HCT116 (cell line): Measurements from ENCODE around the gene UBQLN1. TPM values are rescaled to one million over a fixed set of nuclear protein-coding genes. Genes with fewer than 3 reads are reported as not detected.

Experiments
- ATAC-seq: fragments of 200-7000 bp; cut with Tn5 transposase; 2 replicates; pipeline ENCODE4 v1.9.1; 2020; ENCODE audit warnings: mild to moderate bottlenecking, moderate library complexity
- BruUV-seq: library from RNA; stranded (reverse); fragments of 400-500 nt; replicated peaks from 2 replicates; lab custom pipeline; 2021; lab: Mats Ljungman, UMichigan
- CTCF ChIA-PET: fragments of 300-600 bp; sonication (Branson Sonifier 250); formaldehyde crosslinking; loops from one replicate; lab custom pipeline; 2021; ENCODE audit warnings: antibody characterized with exemption; lab: Charles Lee
- POLR2A ChIA-PET: fragments of 300-600, 350-600 bp; sonication (Branson Sonifier 250); formaldehyde crosslinking; loops from one replicate; lab custom pipeline; 2021; ENCODE audit warnings: antibody characterized with exemption; lab: Charles Lee
- RAD21 ChIA-PET, 2 experiments: fragments of 300-600 bp; sonication (Branson Sonifier 250); formaldehyde crosslinking; loops; one replicate each; lab custom pipeline; 2023; ENCODE audit warnings: low total read pairs in 2 of 2; ENCODE audit not compliant: uncharacterized antibody in 2 of 2, unreplicated experiment in 2 of 2, low non-redundant PET in 1 of 2; lab: Charles Lee
- DNase-seq: peaks from one replicate; pipeline ENCODE4 v3.0.0-alpha.2; 2010; ENCODE audit warnings: low read depth, low spot score
- H2AFZ ChIP-seq: fragments of 200-600 bp; shearing (Covaris generic), sonication (generic); 2 replicates; pipeline ENCODE4 v1.6.1; 2017; ENCODE audit warnings: low read depth, mixed run types, mixed read lengths, antibody characterized with exemption, low read length; ENCODE audit not compliant: poor library complexity, severe bottlenecking
- H3K27ac ChIP-seq: 2 replicates; pipeline ENCODE4 v1.5.1; 2012; ENCODE audit warnings: low read depth, low read length
- H3K27me3 ChIP-seq: fragments of 200-600 bp; sonication (generic); 2 replicates; pipeline ENCODE4 v1.6.1; 2016; ENCODE audit warnings: mixed run types, low read length, mixed read lengths; ENCODE audit not compliant: insufficient read depth
- H3K36me3 ChIP-seq, 2 experiments: fragments of 200-500 bp in 1 of 2; fragments of 200-600 bp in 1 of 2; sonication (Bioruptor generic) in 1 of 2; sonication (generic) in 1 of 2; 2 replicates each; pipeline versions ENCODE4 v1.5.1 to v1.6.1; 2014 to 2016; ENCODE audit warnings: low read length in 2 of 2, inconsistent platforms in 1 of 2, mixed read lengths in 1 of 2, mixed run types in 1 of 2; ENCODE audit not compliant: insufficient read depth in 2 of 2, control insufficient read depth in 1 of 2
- H3K4me1 ChIP-seq, 2 experiments: fragments of 200-600 bp in 1 of 2; sonication (generic) in 1 of 2; 2 replicates each; pipeline versions ENCODE4 v1.5.1 to v1.6.1; 2012 to 2017; ENCODE audit warnings: low read length in 2 of 2, inconsistent platforms in 1 of 2, mild to moderate bottlenecking in 1 of 2, mixed read lengths in 1 of 2, mixed run types in 1 of 2, moderate library complexity in 1 of 2; ENCODE audit not compliant: insufficient read depth in 2 of 2, control insufficient read depth in 1 of 2
- H3K4me2 ChIP-seq: fragments of 200-600 bp; sonication (generic); 2 replicates; pipeline ENCODE4 v1.6.1; 2017; ENCODE audit warnings: mixed run types, low read length, mixed read lengths
- H3K4me3 ChIP-seq, 2 experiments: fragments of 200-600 bp in 1 of 2; sonication (generic) in 1 of 2; replicated peaks in 1 of 2; 2 replicates each; pipeline ENCODE4 v1.5.1; 2011 to 2016; ENCODE audit warnings: low read length in 2 of 2, control low read depth in 1 of 2, low read depth in 1 of 2, mild to moderate bottlenecking in 1 of 2, mixed read lengths in 1 of 2, mixed run types in 1 of 2
- H3K79me2 ChIP-seq: fragments of 200-600 bp; sonication (generic); 2 replicates; pipeline ENCODE4 v1.6.1; 2017; ENCODE audit warnings: mild to moderate bottlenecking, mixed run types, low read length, moderate library complexity, mixed read lengths; ENCODE audit not compliant: insufficient read depth
- H3K9ac ChIP-seq: fragments of 200-600 bp; sonication (generic); 2 replicates; pipeline ENCODE4 v1.6.1; 2016; ENCODE audit warnings: low read length, mixed read lengths
- H3K9me2 ChIP-seq: fragments of 200-600 bp; sonication (generic), shearing (Covaris generic); 2 replicates; pipeline ENCODE4 v1.6.1; 2017; ENCODE audit warnings: mixed run types, mild to moderate bottlenecking, moderate library complexity; ENCODE audit not compliant: insufficient read depth
- H3K9me3 ChIP-seq, 2 experiments: fragments of 200-500 bp in 1 of 2; fragments of 200-600 bp in 1 of 2; sonication (Bioruptor generic) in 1 of 2; sonication (generic) in 1 of 2; 2 replicates each; pipeline ENCODE4 v1.6.1; 2014 to 2017; ENCODE audit warnings: low read length in 2 of 2, mixed read lengths in 2 of 2, inconsistent platforms in 1 of 2, low read depth in 1 of 2, mild to moderate bottlenecking in 1 of 2, mixed run types in 1 of 2, moderate library complexity in 1 of 2; ENCODE audit not compliant: control insufficient read depth in 1 of 2, insufficient read depth in 1 of 2
- H4K20me1 ChIP-seq: fragments of 200-600 bp; sonication (generic), shearing (Covaris generic); 2 replicates; pipeline ENCODE4 v1.6.1; 2017; ENCODE audit warnings: mixed run types, mild to moderate bottlenecking, moderate library complexity; ENCODE audit not compliant: insufficient read depth
- CBX3 ChIP-seq: IDR thresholded peaks from 2 replicates; pipeline ENCODE4 v1.6.1; 2012; ENCODE audit warnings: low read depth
- CEBPB ChIP-seq: IDR thresholded peaks from 2 replicates; pipeline ENCODE4 v1.6.1; 2012; ENCODE audit warnings: low read depth
- EGR1 ChIP-seq: IDR thresholded peaks from 2 replicates; pipeline ENCODE4 v1.6.1; 2012; ENCODE audit warnings: low read depth
- ELF1 ChIP-seq: IDR thresholded peaks from 2 replicates; pipeline ENCODE4 v1.6.1; 2012; ENCODE audit warnings: low read depth, borderline replicate concordance
- EZH2 ChIP-seq: fragments of 200-600 bp; sonication (generic); IDR thresholded peaks from 2 replicates; pipeline ENCODE4 v1.6.1; 2017; ENCODE audit warnings: antibody characterized with exemption, mixed run types
- EZH2phosphoT487 ChIP-seq: fragments of 200-600 bp; IDR thresholded peaks from 2 replicates; pipeline ENCODE4 v1.6.1; 2018; ENCODE audit warnings: antibody characterized with exemption, borderline replicate concordance
- FOSL1 ChIP-seq: IDR thresholded peaks from 2 replicates; pipeline ENCODE4 v1.6.1; 2012; ENCODE audit warnings: low read depth
- MAX ChIP-seq: IDR thresholded peaks from 2 replicates; pipeline ENCODE4 v1.6.1; 2012
- POLR2A ChIP-seq: IDR thresholded peaks from 2 replicates; pipeline ENCODE4 v1.7.0; 2011; ENCODE audit warnings: borderline replicate concordance; ENCODE audit not compliant: insufficient read depth, insufficient read length; ENCODE audit errors: extremely low read depth
- POLR2AphosphoS5 ChIP-seq: IDR thresholded peaks from 2 replicates; pipeline ENCODE4 v1.6.1; 2011; ENCODE audit warnings: mild to moderate bottlenecking, low read depth, low read length, moderate library complexity
- RAD21 ChIP-seq: IDR thresholded peaks from 2 replicates; pipeline ENCODE4 v1.6.1; 2012; ENCODE audit warnings: low read depth, mild to moderate bottlenecking
- SIN3A ChIP-seq: IDR thresholded peaks from 2 replicates; pipeline ENCODE4 v1.6.1; 2012; ENCODE audit warnings: low read depth
- SP1 ChIP-seq: IDR thresholded peaks from 2 replicates; pipeline ENCODE4 v1.6.1; 2012; ENCODE audit warnings: low read depth
- SRF ChIP-seq: IDR thresholded peaks from 2 replicates; pipeline ENCODE4 v1.6.1; 2012; ENCODE audit warnings: low read depth
- TCF7L2 ChIP-seq: IDR thresholded peaks from 2 replicates; pipeline ENCODE4 v1.7.0; 2011; ENCODE audit warnings: borderline replicate concordance, inconsistent platforms; ENCODE audit not compliant: insufficient read depth, insufficient read length; ENCODE audit errors: extremely low read depth
- YY1 ChIP-seq: IDR thresholded peaks from 2 replicates; pipeline ENCODE4 v1.6.1; 2011; ENCODE audit warnings: low read length, low read depth, moderate library complexity, mild to moderate bottlenecking; ENCODE audit not compliant: insufficient replicate concordance; ENCODE audit errors: extremely low read depth
- ZFX ChIP-seq: fragments of 450-650 bp; IDR thresholded peaks from 2 replicates; pipeline ENCODE4 v1.6.1; 2017
- ZNF274 ChIP-seq: fragments of 200-500 bp; sonication (Bioruptor generic); IDR thresholded peaks from 2 replicates; pipeline ENCODE4 v1.6.1; 2014; ENCODE audit warnings: mild to moderate bottlenecking, low read depth, low read length, inconsistent platforms
- intact Hi-C: fragments of 100-400 bp; cut with micrococcal nuclease; formaldehyde crosslinking; loops from 2 replicates; pipeline ENCODE4 v1.10.0; 2022
- total RNA-seq: library from RNA; stranded (reverse); gene quantifications from one replicate; pipeline ENCODE4 v1.2.1, GENCODE V29; 2021; ENCODE audit not compliant: unreplicated experiment
- TF ChIP-seq, protein P1 (sequence below): IDR thresholded peaks from 2 replicates; pipeline ENCODE4 v1.6.1; 2012; ENCODE audit warnings: low read depth
- TF ChIP-seq, protein P2 (sequence below): IDR thresholded peaks from 2 replicates; pipeline ENCODE4 v1.6.1; 2011; ENCODE audit warnings: mild to moderate bottlenecking, low read length, moderate library complexity; ENCODE audit not compliant: insufficient replicate concordance; ENCODE audit errors: extremely low read depth

UBQLN1 gene
- total RNA-seq, 1 experiment from 2014 or later, result 128 TPM

DNA sequence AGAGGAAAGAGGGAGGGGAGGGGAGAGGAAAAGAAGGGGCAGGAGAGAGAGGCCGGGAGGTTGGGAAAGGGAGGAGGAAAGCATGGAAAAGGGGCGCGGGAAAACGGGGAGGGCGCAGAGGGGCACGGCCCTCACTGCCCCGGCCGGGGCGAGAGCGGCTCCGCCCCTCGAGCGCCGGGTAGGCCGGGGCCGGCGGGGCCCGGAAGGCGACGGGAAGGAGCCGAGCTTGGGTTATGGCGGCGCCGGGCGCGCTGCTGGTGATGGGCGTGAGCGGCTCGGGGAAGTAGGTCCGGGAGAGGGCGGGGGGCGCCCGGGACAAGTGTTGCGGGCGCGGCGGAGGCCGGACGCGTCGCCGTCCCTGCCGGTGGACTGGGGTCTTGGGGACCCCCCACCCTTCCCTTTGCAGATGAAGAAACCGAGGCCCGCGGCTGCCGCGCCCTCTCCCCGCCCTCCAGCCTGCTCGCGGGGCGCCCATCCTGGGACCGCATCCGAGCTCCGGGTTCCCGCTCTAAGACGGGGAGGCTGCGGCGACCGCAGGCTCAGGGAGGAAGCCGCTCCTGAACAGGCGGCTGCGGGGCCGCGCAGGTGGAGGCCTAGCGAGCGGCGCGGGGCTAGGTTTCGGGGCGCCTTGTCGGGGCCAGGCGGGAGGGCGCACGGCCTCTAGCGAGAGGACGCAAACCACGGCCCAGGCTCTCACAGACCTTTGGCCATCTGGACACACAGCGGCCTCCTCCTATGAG is 84.6 kb downstream of the UBQLN1 start, which contains the start of gene IDNK:
Gene IDNK (plus strand): TSS at position 205 of the 740 bp plus-strand sequence. CDS start 29 bp downstream, at position 234.
- H3K36me3 ChIP-seq, result 0 out of 4 replicates have a peak, but pooled peaks cover 0 to 2% of the 10 kb centered on the region in 2 experiments
- peak within 1 kb of the TSS; percentile 44 for H2AFZ ChIP-seq
- H3K9ac ChIP-seq, result peak within 1 kb of the TSS; percentile 78
- peak within 1 kb of the TSS; percentile 81 for H3K4me2 ChIP-seq
- ATAC-seq (peak; percentile 85), DNase-seq (peak; percentile 10)
- H3K9me3 ChIP-seq, result no peaks in the 10 kb centered on the region
- no peaks in the 10 kb centered on the region for H3K9me2 ChIP-seq
- H3K4me3 ChIP-seq, result peak within 1 kb of the TSS; percentile 63 to 76
- H3K4me1 ChIP-seq, result peaks cover 3 to 24% of the 10 kb centered on the region in 2 experiments; a peak in 3 of 4 replicates
- ChIA-PET POLR2A (interaction anchor here (1.3 kb wide), 1 partner anchor 289 kb away, joined by 3 read pairs; no protein-coding TSS in a partner anchor), CTCF (interaction anchor here (1.0 to 1.7 kb wide), 4 partner anchors 26 to 289 kb away, joined by 3 to 5 read pairs (median 3); no protein-coding TSS in a partner anchor), RAD21 (no interaction called here)
- H3K79me2 ChIP-seq, result no peaks in the 10 kb centered on the region
- no peaks in the 10 kb centered on the region for H4K20me1 ChIP-seq
- no TSS peak for BruUV-seq
- H3K27ac ChIP-seq, result peak within 1 kb of the TSS; percentile 82
- no peaks in the 10 kb centered on the region for H3K27me3 ChIP-seq
- intact Hi-C loops, result loop anchor here (5.0 to 10.0 kb wide), 3 partner anchors 192 to 289 kb away; partner anchors contain the start of gene GKAP1
- TF ChIP-seq ZNF274, result no peak
- TF ChIP-seq POLR2A, result peak; percentile 34
- TF ChIP-seq, protein P1, sequence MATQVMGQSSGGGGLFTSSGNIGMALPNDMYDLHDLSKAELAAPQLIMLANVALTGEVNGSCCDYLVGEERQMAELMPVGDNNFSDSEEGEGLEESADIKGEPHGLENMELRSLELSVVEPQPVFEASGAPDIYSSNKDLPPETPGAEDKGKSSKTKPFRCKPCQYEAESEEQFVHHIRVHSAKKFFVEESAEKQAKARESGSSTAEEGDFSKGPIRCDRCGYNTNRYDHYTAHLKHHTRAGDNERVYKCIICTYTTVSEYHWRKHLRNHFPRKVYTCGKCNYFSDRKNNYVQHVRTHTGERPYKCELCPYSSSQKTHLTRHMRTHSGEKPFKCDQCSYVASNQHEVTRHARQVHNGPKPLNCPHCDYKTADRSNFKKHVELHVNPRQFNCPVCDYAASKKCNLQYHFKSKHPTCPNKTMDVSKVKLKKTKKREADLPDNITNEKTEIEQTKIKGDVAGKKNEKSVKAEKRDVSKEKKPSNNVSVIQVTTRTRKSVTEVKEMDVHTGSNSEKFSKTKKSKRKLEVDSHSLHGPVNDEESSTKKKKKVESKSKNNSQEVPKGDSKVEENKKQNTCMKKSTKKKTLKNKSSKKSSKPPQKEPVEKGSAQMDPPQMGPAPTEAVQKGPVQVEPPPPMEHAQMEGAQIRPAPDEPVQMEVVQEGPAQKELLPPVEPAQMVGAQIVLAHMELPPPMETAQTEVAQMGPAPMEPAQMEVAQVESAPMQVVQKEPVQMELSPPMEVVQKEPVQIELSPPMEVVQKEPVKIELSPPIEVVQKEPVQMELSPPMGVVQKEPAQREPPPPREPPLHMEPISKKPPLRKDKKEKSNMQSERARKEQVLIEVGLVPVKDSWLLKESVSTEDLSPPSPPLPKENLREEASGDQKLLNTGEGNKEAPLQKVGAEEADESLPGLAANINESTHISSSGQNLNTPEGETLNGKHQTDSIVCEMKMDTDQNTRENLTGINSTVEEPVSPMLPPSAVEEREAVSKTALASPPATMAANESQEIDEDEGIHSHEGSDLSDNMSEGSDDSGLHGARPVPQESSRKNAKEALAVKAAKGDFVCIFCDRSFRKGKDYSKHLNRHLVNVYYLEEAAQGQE, result no peak
- TF ChIP-seq SRF, result no peak
- peak; percentile 94 for TF ChIP-seq ZFX
- no peak for TF ChIP-seq SIN3A
- TF ChIP-seq EZH2, result no peak
- TF ChIP-seq FOSL1, result no peak
- no peak for TF ChIP-seq SP1
- TF ChIP-seq YY1, result peak; percentile 70
- TF ChIP-seq EZH2phosphoT487, result no peak
- no peak for TF ChIP-seq RAD21
- TF ChIP-seq ELF1, result no peak; the same call in none of the 2 replicates
- no peak for TF ChIP-seq CBX3
- TF ChIP-seq CEBPB, result no peak
- TF ChIP-seq MAX, result no peak; the same call in 1 of the 2 replicates
- no peak for TF ChIP-seq EGR1
- no peak for TF ChIP-seq TCF7L2
- TF ChIP-seq, protein P2, sequence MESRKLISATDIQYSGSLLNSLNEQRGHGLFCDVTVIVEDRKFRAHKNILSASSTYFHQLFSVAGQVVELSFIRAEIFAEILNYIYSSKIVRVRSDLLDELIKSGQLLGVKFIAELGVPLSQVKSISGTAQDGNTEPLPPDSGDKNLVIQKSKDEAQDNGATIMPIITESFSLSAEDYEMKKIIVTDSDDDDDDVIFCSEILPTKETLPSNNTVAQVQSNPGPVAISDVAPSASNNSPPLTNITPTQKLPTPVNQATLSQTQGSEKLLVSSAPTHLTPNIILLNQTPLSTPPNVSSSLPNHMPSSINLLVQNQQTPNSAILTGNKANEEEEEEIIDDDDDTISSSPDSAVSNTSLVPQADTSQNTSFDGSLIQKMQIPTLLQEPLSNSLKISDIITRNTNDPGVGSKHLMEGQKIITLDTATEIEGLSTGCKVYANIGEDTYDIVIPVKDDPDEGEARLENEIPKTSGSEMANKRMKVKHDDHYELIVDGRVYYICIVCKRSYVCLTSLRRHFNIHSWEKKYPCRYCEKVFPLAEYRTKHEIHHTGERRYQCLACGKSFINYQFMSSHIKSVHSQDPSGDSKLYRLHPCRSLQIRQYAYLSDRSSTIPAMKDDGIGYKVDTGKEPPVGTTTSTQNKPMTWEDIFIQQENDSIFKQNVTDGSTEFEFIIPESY, result no peak
- peak; percentile 74 for TF ChIP-seq POLR2AphosphoS5
